T1000 (cell line): ENCODE results near the gene C3orf18.
"Not testable (repeated sequence)": the region's sequence is repeated elsewhere in the genome, so short reads cannot be mapped to it uniquely, and the experiment has no call there.

ENCODE experiments used
- DNase-seq: peaks from one replicate; lab custom pipeline; 2025; ENCODE audit warnings: mixed read lengths; lab: John Stamatoyannopoulos, UW

C3orf18 gene

DNA sequence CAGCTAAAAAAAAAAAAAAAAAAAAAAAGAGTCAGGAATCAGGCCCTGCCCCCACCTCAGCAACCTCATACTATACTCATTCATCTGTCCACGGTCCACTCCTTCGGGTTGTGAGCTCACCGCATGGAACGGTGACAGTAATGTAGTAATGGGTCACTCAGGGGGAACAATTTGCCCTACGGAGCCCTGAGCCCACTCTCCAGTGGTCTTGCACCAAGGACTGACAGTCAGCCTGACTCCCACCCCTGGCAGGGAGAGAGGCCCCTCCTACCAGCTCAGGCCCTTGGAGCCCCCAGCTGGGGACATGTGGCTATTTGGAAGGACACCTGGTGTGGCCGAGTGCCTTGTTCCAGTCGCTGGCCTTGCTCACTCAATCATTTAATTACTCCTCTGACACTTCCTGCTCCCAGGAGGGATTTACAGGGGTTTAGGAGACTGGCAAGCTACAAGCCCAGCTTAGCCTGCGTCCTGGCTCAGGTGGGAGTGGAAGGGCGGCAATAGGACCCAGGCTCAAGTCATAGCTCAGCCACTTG lies 44.2 kb downstream of the C3orf18 start:
- DNase-seq: no peak

DNA sequence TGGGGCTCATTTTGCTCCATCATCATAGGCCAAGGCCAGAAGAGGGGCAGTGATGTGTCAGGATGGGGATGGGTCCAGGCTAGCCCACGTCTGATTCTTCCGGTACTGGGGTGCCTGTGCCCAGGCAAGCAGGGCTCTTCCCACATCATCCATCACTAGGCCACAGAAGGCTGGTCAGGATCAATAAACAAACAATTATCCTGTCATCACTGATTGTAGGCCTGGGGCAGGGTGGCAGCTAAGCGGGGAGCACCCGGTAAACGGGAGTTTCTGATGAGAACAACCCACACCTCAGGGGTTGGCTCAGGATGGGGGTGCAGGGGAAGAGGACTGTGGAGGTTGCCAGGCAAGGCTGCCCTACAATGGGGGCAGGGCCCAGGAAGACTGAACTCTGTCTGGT lies 46.0 kb downstream of the C3orf18 start:
- DNase-seq: no peak

DNA sequence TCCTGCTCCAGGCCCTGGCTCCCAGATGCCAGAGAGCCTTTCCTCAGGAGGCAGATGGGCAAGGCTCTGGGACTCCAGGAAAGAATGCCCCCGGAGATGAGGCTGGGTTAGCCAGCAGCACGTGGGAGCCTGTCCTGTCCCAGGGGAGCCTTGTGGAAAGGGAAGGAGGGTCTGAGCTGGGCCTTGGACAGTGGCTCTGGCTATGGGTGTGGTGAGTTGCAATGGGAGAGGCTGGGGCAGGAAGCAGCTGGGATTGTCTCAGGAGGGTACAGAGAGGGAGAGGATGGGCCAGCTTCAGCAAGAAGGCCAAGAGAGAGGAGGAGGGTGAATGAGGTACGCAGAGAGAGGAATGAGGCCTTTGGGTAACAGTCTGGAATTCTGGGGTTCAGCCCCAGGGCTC lies 46.7 kb downstream of the C3orf18 start:
- DNase-seq: no peak

DNA sequence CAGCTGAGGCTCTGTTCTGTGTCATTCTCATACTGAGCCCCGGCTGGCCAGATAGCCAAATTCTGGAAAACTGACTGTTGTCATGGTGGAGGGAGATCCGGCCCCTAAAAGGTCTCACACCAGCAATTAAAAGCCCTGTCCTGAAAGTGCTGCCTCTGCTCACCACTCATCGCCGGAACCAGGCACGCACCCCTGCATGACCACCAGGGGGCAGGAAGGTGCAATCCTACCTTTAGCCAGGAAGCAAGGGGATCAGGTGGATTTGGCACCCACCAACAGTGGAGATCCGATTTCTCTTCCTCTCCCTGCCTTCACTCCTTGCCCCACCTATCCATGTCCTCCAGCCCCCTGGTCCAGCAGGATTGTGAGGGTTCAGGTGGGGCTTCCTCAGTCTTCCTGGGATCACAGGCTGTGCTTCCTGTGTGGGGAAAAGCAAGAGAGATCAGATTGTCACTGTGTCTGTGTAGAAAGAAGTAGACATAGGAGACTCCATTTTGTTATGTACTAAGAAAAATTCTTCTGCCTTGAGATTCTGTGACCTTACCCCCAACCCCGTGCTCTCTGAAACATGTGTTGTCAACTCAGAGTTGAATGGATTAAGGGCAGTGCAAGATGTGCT lies 48.0 kb downstream of the C3orf18 start:
- DNase-seq: no peak

DNA sequence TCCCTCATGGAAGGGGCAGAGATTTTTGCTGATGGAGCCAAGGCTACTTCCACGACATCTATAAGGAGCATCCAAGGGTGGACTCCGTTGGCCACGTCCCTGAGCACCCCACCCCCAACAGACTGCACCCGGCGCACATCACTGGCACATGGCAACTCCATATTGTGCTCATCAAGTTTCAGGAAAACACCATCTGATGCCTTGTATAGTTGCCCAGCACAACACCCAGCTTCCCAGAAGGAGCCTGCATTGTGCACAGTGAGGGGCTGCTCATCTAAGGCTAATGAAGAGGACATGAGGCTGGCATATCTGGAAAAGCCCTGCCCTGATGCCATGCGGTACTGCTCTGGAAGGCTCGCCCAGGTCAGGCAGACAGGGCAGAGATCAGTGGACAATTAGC lies 49.1 kb downstream of the C3orf18 start:
- no peak for DNase-seq

DNA sequence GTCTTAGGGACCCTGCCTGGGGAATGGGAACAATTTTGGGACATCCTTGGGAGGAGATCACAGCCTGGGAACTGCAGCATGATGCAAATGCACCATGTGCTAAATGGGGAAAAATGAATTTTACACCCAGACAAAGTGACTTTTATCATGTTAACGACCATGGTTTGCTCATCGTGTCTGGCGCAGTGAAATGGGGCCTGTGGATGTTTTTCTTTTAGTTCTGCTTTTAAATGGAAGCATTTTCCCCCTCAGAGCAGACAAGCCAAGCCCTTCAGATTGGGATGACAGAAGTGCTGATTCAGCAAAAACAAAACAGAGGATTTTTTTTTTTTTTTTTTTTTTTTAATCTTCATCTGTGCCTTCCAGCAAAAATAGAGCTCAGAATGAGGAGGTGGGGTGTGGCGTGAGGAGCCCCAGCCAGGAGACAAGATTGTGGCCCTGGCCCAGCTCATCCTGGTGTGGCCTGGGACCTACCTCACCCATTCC lies 49.8 kb downstream of the C3orf18 start:
- DNase-seq: no peak

DNA sequence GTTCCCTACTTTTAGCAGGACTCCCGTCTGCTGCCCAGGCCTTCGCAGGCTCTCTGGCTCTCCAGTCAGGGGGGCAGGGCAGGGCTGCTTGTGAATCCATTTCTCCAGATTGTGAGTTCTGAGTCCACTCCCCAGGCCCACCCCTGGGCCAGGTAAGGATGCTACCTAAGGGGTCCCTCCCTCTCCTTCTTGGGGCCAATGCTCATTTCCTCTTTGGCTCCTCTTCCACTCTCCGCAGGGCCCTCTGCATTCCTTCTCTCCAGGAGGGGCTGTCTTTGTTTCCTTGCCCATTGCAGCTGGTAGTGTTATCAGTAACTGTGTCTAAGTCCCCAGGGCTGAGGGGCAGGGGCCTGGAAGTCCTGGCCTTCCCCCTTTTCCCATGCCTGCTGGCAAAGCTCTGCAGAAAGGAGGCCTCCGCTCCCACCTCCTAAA lies 51.1 kb downstream of the C3orf18 start:
- no peak for DNase-seq

DNA sequence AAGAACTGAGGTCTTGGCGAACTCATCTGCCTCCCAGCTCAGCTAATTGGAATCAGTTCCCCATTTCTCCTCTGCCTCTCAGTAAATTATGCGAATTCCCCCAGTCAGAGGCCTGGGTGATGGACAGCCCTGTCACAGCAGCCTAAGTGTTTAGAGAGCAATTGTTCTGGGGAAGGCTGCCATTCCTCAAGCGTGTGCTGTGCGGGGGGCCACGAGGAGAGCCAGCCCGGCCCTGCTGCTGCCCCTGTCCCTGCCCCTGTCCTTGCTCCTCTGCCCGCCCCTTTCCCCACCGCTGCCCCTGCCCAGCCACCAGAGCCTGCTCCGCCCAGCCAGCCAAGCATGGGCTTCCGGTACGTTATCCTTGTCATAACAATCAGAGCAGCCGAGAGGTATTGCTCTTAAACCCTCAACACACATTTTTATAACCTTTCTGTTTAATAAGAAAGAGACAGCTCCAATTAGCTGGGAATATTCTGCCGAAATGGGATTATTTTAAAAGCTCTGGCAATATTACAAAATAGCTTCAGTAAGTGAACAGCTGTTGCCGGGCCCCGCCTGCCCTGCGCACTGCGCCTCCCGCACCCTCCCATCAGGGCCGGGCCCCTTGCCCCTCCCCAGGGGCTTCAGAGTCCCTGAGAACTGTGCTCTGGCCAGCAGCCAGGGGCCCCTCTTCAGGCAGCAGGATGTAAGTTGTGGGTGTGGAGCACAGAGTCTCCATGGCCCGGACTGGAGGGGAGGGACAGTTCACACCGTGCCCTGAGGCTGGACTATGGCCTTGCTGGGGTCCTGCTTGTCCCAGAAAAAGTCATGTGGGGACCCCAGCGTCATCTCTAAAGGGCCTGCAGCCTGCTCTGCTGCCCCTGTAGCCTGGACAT lies 51.7 kb downstream of the C3orf18 start:
- DNase-seq: no peak

DNA sequence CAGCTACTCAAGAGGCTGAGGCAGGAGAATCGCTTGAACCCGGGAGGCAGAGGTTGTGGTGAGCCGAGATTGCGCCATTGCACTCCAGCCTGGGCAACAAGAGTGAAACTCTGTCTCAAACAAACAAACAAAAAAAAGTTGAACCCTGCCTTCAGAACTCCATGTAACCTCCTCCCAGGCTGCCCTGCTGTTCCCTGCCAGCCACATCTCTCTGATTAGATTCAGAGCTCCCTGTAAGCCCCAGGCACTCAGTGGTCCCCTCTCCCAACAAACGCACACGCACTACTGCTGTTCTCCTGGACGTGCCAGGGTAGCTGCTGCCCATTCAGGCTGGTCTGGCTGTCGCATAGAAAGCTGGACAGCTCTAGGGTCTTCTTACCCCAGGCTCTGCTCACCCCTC lies 54.6 kb downstream of the C3orf18 start:
- DNase-seq: not testable (repeated sequence)

DNA sequence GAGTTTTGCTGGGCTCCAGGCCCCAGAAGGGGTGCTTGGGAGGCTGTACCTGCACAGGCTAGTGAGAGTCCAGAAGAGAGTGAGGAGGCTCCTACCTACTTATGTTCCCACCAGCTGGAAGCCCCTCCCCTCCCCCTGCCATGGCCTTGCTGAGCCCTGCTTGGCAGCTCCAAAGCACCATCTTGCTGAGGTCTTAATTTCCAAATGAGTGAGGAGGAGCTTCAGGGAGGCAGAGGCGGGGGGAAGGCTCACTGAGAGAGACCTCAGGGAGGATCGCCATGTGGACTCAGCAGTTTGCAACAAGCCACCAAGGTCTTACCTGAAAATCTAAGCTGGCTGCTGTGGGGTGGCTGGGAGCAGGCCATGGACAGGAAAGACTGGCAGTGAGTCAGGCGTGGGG lies 55.4 kb downstream of the C3orf18 start:
- no peak for DNase-seq

DNA sequence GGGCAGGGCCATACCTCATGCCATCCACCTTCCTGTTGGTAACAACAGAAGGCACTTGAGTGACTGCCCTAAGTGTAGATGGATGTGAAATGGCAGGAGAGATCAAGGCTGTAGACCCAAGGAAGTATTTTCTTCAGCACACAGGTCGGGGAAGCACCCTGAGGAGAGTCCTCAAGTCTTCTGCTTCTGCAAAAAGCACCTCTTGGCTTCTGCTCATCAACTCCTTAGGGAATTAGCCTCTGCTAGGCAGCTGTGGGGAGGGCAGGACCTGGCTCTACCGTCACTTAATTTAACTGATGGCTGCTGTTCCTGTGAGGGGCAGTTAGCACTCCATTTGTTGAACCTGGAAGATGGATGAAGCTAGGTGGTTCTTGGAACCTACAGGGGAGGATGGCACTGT lies 57.2 kb downstream of the C3orf18 start:
- DNase-seq: no peak

DNA sequence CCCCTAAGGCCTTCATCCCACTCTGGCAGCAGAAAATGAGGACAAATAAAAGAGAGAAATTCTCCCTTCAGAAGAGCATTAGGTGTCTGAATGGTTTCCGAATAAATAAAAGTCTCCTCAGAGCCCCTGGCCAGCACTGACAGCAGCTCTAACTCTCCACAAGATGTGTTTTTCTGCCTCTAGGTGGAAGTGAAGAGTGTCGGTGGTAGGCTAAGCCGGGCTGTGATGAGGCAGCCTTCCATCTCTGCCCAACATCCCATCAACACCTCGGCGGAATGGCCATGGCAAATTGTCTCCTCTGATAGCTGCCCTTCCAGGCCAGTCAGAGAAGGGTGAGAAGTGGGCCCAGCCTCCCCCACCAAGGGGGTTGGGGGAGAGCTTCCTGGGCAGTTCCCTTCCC lies 57.8 kb downstream of the C3orf18 start:
- DNase-seq: no peak

DNA sequence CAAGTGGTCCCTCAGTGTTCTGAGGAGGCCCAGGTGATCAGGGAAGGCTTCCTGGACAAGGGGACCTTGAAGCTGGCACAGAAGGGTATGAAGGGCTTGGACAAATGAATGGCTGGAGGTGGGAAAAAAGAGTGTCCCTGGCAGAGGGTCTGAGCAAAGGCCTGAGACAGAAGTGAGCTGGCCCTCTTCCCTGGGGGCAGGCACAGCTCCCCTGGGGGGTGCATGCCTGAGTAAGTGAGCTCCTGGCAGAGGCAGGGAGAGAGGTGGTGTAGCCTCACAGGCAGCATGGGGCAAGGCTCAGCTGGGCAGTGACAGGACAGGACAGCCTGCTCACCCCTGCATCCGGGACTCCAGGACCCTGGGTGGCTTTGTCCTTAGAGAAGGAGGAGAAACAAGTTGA lies 58.7 kb downstream of the C3orf18 start:
- no peak for DNase-seq
